GM21723 (cell line): ENCODE data around the gene ACTL10.
"Not testable (repeated sequence)": the region's sequence is repeated elsewhere in the genome, so short reads cannot be mapped to it uniquely, and the experiment has no call there.

ENCODE experiments used
- ATAC-seq: cut with Tn5 transposase; IDR thresholded peaks from one replicate; pipeline ENCODE4 v1.9.1; 2021; ENCODE audit warnings: mild to moderate bottlenecking, moderate library complexity; ENCODE audit not compliant: unreplicated experiment

Gene ACTL10

DNA sequence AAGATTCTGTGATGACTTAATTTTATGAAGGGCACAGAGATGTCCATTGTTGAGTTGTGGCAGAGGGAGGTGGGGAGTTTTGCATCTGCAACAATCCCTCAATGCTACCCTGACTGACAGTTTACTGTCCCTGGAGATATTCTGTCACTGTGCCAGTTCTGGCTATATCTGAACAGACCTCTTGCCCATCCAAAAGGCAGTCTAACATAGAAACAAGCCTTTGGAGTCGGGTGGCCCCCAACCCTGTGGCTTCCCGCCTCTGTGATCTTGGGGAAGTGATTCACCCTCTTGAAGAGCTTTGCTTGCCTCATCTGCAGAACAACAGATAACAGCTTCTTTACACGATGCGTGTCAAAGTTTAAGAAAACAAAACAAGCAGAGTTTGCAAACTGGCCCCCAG is 23.2 kb downstream of the ACTL10 start:
- ATAC-seq = no peak

DNA sequence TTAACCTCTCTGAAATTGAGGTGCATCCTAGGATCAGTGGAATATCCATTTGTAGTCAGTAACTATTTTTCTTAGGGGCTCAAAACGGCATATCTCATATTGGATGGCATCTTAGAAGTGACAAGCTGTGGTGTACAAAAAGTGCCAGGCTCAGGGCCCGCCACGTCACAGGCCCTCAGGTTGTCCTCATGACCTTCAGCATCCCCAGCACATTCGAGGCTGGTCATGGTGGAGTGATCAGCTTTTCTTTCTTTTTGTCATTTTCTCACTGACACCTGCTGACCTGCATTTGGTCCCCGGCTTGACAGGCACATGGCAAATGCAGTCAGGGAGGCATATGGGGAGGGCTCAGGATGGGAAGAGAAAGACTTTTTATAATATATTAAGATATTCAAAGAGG is 26.5 kb downstream of the ACTL10 start:
- ATAC-seq = no peak

- no peak for ATAC-seq
Measured at GRCh38 chr20:33693741-33694638, 27.2 kb downstream of the ACTL10 start.

- ATAC-seq = no peak
Measured at GRCh38 chr20:33694639-33695012, 27.9 kb downstream of the ACTL10 start.

- no peak for ATAC-seq
Measured at GRCh38 chr20:33696448-33696847, 29.7 kb downstream of the ACTL10 start.

- no peak for ATAC-seq
Measured at GRCh38 chr20:33697129-33697528, 30.4 kb downstream of the ACTL10 start.

DNA sequence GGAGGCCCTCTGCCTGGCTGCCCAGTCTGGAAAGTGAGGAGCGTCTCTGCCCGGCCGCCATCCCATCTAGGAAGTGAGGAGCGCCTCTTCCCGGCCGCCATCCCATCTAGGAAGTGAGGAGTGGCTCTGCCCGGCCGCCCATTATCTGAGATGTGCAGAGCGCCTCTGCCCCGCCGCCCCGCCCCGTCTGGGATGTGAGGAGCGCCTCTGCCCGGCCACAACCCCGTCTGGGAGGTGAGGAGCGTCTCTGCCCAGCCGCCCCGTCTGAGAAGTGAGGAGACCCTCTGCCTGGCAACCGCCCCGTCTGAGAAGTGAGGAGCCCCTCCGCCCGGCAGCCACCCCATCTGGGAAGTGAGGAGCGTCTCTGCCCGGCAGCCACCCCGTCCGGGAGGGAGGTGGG is 32.2 kb downstream of the ACTL10 start:
- ATAC-seq = not testable (repeated sequence)

- ATAC-seq = not testable (repeated sequence)
Measured at GRCh38 chr20:33700696-33701441, 34.1 kb downstream of the ACTL10 start.

DNA sequence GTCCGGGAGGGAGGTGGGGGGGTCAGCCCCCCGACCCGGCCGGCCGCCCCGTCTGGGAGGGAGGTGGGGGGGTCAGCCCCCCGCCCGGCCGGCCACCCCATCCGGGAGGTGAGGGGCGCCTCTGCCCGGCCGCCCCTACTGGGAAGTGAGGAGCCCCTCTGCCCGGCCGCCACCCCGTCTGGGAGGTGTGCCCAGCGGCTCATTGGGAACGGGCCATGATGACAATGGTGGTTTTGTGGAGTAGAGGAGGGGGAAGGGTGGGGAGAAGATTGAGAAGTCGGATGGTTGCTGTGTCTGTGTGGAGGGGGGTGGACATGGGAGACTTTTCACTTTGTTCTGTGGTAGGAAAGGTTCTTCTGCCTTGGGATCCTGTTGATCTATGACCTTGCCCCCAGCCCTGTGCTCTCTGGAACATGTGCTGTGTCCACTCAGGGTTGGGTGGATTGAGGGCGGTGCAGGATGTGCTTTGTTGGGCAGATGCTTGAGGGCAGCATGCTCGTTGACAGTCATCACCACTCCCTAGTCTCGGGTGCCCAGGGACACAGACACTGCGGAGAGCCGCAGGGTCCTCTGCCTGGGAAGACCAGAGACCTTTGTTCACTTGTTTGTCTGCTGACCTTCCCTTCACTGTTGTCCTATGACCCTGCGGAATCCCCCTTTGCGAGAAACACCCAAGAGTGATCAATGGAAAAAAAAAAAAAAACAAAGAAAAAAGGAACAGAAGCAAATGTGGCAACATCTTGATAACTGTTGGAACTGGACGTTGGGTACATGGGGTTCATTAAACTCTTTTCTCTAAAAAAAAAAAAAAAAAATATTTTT is 35.1 kb downstream of the ACTL10 start:
- ATAC-seq = no peak

DNA sequence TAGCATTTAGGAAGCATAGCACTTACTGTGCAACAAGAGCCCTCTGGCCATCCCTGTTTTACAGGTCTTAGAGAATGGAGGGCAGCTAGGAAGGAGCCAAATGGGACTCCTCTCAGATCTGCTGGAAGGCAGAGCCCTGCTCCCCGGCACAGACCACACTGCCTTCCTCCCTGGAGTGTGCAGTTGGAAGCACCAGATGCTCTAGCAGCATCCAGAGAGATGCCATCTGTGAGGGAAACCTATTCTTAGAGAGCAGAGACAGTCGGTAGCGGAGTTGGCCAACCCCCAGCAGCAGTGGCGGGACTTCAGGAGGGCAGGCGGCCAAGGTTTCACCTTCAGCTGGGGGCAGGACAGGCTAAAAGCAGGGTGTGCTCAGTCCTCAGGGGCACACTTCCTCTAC is 36.1 kb downstream of the ACTL10 start:
- ATAC-seq = no peak

DNA sequence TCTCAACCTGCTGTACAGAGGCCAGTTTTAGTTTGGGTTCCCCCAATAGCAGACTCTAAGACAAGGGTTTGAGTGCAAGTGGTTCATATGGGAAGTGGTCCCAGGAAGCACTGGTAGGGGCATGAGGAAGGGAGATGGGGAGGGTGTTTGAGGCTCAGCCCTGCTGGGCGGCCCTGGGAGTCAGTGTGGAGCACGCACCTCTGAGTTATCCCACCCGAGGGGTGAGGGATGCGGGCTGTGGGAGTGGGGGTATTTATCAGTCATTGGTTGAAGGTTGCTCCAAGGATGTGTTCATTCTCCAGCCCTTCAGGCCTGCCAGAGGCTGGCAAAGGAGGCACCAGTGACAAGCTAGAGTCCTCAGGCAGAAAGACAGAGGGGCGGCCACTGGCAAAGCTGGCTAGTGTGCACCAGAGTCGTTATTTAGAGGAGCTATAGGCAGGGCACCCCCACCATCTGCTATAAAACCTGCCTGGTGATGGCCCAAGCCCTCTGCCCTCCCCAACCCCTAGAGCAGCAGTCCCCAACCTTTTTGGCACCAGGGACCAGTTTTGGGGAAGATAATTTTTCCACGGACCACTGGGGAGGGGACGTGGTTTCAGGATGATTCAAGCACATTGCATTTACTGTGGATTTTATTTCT is 36.9 kb downstream of the ACTL10 start:
- no peak for ATAC-seq

GRCh38 chr20:33704197-33704924 is 37.6 kb downstream of the ACTL10 start:
- no peak for ATAC-seq

DNA sequence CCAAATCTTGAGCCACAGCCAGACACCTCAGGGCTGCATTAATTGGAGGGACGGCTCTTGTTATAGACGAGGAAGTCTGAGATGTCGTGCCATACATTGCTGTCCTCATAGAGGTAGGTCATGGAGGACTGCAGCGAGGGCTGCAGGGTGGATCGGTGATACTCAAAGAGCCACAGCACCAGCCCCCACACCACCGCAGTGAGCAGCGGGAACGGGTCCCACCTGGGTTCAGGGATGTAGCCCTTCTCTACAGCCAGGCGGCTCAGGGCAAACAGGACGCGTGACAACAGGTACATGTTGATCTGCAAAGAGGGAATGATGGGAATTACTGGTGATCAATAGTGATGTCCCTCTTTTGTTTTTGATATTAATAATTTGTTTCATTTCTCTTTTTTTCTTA is 40.9 kb downstream of the ACTL10 start:
- no peak for ATAC-seq

DNA sequence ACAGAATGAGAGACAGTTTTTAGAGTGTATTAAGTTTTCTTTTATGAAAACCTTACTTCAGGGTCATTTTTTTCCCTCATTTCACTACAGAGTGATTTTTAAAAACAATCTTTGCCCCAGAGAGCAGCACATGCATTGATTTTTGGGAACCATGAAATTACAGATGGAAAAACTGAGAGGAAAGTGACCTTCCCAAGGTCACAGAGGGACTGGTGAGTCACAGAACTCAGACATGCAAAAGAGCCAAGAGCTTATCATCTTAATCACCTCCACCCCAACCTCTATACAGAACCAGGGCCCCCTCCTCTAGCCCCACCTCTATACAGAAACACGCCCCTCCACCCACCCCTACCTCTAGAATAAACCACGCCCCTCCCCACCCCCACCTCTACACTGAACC is 42.7 kb downstream of the ACTL10 start:
- no peak for ATAC-seq

DNA sequence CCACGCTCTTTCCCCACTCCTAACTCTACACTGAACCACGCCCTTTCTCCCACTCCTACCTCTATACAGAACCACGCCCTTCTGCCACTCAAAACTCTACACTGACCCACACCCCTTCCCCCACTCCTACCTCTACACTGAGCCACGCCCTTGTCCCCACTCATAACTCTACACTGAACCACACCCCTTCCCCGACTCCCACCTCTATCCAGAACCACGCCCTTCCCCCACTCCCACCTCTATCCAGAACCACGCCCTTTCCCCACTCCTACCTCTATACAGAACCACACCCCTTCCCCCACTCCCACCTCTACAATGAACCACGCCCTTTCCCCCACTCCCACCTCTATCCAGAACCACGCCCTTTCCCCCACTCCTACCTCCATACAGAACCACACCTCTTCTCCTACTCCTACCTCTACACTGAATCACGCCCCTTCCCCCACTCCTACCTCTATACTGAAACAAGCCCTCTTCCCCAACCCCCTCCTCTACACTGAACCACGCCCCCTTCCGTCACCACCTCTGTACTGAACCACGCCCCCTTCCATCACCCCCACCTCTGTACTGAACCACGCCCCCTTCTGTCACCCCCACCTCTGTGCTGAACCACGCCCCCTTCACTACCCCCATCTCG is 43.3 kb downstream of the ACTL10 start:
- ATAC-seq = no peak

DNA sequence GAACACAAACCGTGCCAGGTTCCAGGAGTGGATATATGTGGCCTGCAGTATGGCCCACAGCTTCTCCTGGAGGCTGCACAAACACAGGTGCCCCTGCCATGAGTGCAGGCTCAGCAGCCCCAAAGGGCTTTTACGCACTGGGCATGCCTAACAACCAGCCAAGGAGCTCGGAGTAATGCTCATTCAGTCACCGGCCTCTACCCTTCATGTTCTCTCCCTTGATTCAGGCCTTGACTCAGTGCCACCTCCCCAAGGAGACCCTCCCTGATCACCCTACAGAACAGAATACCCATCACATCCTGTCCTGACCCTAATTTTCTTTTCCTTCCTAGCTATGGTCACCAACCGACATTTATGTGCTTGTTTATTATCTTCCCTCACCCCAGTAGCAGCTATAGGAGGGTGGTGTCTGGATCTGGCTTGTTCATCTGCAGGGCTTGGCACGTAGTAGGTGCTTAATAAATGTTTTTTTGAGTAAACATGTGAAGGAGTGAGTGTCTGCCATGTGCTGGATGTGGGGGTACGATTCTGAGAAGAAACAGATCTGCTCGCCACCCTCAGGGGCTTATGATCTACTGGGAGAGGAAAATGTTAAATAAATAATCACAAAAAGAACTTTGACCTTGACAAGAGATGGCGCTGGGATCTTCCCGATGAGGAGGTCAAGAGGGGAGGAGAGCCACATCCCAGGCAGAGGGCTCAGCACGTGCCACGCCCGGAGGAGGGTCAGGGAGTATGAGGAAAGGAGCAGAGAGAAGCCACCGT is 44.1 kb downstream of the ACTL10 start:
- ATAC-seq = no peak

- no peak for ATAC-seq
Measured at GRCh38 chr20:33711446-33711738, 44.6 kb downstream of the ACTL10 start.

DNA sequence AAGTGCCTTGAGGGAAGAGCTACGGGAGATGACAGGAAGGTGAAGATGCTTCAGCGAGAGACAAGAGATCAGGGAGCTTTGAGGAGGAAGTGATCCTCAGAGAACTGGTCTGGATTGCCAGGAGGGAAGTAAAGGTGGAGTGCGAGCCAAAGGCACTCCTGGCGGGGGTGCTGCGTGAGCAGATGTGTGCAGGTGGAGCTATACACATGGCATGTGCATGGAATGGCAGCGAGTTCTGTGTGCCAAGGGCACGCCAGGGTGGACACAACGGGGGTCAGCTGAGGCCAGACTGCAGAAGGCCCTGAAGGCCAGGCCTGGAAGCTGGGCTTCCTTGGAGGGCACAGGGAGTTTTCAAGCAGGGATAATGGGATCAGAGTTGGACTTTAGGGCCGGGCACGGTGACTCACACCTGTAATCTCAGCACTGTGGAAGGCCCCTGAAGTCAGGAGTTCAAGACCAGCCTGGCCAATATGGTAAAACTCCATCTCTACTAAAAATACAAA is 47.2 kb downstream of the ACTL10 start:
- no peak for ATAC-seq

DNA sequence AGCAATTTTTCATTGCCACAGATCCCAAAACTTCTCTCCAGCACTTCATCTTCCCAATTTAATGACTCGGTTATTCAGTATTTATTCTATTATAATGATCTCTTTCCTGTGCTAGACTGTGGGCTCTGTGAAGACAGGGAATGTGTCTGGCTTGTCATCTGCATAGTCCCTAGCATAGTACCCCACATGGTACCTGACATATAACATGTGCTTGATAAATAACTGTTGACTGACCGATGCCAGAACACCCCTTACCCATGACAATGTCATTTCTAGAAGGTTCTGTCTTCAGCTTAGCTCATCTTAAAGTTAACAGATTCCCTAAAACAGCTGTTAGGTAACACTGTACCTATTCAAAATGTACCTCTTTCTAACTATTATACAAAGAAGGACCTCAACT is 49.8 kb downstream of the ACTL10 start:
- no peak for ATAC-seq
